ENCODE data around the gene ADGRG7.
A peak's percentile ranks its signal among the peaks of the same experiment; 100 is the strongest.
"Not testable (repeated sequence)": the region's sequence is repeated elsewhere in the genome, so short reads cannot be mapped to it uniquely, and the experiment has no call there.

The ADGRG7 gene, protein sequence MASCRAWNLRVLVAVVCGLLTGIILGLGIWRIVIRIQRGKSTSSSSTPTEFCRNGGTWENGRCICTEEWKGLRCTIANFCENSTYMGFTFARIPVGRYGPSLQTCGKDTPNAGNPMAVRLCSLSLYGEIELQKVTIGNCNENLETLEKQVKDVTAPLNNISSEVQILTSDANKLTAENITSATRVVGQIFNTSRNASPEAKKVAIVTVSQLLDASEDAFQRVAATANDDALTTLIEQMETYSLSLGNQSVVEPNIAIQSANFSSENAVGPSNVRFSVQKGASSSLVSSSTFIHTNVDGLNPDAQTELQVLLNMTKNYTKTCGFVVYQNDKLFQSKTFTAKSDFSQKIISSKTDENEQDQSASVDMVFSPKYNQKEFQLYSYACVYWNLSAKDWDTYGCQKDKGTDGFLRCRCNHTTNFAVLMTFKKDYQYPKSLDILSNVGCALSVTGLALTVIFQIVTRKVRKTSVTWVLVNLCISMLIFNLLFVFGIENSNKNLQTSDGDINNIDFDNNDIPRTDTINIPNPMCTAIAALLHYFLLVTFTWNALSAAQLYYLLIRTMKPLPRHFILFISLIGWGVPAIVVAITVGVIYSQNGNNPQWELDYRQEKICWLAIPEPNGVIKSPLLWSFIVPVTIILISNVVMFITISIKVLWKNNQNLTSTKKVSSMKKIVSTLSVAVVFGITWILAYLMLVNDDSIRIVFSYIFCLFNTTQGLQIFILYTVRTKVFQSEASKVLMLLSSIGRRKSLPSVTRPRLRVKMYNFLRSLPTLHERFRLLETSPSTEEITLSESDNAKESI

DNA sequence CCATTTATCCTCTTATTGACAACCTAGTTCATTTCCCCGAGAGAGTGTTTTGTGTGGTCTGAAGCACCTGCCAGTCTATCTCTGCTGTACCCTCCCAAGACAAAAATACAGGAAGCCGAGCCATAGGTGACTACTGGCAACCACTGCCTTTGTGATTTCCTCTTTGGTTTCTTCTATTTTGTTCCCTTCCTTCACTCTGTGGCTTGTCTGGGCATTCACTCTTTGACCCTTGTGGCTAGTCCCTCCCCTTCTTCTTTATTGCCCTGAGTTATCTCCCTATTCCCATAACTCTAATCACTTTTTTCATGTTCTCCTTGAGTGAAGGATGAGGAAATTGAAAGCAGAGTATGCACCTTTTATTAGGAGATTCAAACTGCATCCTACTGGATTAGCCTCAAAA lies at the start of gene ADGRG7:
TSS of gene ADGRG7 (plus strand) at position 297 of the 400 bp plus-strand sequence. CDS start 256 bp downstream, outside the sequence.
- DNase-seq (ENCODE audit: low spot score): no peak

DNA sequence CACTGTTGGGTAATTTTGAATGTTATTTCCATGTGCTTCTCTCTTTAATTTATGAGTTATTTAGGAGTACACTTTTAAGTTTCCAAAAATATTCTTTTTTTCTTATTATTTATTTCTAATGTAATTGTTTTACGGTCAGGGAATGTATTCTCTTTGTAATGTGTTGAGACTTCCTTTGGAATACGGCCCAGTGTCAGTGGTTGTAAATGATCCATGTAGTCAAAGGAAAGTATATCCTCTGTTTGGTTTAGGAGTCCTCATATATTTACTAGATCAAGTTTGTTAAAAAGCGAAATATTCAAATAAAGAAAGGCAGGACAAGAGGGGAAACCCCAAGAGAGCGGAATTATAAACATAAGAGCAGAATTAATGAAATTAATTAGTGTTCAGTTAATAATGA lies 49.0 kb upstream of the ADGRG7 start:
- DNase-seq (ENCODE audit: low spot score): no peak

DNA sequence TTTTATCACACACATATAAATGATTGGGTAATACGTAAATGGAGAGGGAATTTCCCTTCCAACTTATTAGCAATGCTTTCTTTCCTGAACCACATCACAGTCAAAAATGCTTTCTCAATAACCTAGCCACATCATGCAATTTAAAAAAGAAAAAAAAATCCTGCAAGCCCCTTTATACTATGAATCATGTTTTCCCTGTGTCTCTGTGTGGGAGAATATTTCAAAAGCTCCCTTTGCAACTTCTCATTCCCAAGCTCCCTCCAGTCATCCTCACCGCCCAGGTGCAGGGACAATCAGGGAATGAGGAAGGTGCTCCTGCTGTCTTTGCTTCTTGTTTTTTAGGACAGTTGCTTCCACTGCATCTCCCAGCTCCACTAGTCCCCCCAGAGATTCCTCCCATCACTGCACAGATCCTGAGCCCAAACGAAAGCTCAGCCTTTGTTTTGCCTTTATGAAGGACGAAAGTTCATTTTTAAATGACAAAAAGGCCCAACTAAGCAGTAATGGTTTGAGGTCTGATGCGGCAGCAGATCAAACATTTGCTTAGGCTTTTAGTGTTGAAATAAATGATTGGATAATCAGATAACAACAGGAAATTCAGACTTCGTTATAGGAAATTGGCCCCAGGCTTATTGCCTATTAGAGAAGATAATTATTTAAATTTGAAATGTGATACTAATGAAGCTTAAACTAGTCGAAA lies 47.8 kb upstream of the ADGRG7 start:
- DNase-seq (ENCODE audit: low spot score): no peak

DNA sequence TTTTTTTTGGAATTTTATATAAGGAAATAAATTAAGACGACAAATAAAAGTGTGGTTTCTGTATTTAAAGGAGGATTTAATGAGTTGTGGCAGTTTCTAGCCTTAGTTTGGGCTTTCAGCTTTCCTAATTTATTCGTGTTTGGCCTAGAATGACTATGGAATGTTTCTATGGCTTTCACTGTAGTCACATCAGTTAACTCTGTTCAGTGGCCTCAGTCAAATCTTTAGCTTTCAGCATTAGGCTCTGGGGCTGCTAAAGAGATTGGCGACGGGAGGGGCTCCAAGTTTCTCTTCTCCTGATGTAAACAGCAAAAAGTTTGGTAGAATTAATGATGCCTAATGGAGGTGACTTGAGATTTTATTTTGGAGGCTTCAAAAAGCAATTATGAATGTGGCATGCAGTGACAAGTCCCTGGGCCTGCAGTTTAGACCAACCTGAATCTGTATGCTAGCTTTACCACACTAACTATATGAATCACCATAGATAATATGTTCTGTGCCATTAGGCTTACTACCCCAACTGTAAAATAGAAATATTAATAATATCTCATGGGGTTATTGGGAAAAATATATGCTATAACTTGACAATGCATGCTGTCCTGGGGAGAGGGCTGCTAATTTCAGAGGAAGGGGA lies 47.1 kb upstream of the ADGRG7 start:
- no peak for DNase-seq (ENCODE audit: low spot score)

DNA sequence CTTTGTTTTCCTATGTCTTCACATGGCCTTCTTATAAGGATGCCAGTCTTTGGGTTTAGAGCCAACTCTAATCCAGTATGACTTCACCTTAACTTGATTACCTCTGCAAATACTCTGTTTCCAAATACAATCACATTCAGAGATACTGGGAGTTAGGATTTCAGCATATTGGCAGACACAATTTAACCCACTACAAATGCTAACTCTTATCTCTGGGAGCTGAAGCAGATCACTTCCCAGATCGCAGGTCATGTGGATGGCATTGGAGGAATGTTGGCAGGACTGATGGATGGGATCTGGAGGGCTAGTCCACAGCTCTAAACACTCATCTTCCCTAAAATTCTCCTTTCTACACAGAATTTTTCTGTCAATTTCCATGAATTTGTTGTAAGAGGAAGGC lies 46.2 kb upstream of the ADGRG7 start:
- DNase-seq (ENCODE audit: low spot score): no peak

DNA sequence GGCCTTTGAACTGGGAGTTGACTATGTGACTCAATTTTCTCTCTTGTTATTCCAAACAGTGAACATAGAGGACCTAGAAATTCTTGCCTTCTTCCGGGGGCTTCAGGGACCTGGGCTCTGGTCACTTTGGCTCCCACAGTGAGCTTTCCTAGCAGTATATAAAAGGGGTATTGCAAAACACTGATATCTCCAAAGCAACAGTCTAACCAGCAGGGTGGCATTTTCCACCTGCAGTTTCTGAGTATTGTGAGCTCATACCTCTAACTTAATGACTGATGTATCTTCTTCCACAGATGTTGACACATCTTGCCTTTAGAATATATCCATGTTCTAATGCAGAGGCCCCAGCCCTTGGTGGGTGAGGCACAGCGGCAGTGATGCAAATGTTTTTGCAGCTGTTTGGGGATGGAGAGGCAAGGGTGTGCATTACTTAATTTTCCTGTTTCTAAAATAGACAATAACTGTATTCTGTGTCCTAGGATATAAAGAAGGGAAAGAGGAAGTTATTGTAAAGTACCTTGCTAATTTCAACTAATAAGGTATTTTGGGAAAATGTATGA lies 45.7 kb upstream of the ADGRG7 start:
- no peak for DNase-seq (ENCODE audit: low spot score)

DNA sequence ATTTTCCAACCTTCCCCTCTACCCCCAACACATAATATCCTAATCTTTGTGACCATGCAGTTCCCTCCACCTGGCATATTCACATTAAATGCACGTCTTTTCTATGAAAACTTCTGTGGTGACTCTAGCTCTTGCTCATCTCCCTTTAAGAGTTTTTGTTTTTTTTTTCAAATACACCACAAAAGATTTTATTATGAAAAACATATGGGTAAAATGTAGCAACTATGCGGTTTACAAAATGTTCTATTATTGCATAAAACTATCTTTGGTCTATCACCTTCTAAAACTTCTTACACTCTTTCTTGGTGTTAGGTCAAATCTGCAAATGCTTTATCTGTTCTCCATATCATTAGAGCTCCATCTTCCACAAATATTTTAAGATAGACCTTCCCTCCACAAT lies 38.6 kb upstream of the ADGRG7 start:
- DNase-seq (ENCODE audit: low spot score): no peak

DNA sequence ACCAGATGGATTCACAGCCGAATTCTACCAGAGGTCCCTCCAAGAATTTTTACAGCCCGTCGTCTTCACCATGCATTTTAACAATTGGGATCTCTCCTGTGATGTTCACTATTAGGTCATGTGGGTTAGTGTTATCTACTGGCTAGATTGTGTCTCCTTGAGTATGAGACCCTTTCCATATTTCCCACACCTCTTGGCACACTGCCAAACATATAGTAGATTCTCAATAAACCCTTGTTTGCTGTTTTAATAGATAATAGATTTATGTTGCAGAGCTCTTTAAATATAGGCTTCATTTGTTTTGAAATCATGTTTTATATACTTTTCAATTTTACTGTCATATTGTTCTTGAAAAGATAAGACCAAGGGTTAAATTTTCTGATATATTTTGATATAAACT lies 34.9 kb upstream of the ADGRG7 start:
- no peak for DNase-seq (ENCODE audit: low spot score)

DNA sequence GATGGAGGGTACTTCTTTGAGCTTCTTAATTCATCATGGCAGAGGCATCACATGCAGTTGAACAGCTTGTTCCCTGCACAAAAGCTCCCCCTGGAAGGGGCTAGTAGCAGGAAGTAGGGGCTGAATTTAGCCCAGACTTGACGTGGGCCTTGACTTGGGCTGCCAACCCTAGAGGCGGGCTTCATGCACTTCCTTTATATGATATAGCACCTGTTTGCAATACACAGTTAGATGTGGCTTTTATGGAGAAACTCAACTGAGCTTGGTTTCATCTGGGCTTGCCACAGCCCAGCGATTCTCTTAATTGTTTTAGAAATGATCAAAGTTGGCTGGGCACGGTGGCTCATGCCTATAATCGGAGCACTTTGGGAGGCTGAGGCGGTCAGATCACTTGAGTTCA lies 33.7 kb upstream of the ADGRG7 start:
- DNase-seq (ENCODE audit: low spot score): no peak

DNA sequence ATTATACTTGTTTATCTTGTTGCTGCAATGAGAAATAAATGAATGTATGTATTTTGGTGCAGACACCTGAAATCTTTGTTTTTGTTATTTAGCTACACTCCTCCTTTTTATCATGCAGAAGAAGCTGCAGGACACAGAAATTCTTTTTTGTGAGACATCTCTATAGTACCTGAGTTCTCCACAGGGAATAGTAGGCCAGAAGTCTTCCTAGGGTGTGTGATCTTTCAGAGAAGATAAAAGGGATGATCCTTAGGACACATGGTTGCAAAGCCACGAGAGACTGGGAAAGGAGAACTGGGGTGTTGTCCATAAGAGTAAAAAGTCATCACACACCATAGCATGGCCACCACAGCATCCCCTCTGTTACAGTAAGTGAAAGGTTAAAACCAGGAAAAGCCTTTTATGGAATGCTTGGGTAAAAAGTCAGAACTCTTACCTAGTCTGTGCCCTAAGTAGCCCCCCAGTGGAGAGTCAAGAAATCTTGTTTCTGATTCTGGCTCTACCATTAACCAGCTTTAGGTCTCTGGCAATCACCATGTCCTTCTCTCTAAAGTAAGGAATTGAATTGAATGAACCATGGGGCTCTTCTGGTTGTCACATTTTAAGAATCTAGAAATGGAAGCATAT lies 31.9 kb upstream of the ADGRG7 start:
- DNase-seq (ENCODE audit: low spot score): no peak

DNA sequence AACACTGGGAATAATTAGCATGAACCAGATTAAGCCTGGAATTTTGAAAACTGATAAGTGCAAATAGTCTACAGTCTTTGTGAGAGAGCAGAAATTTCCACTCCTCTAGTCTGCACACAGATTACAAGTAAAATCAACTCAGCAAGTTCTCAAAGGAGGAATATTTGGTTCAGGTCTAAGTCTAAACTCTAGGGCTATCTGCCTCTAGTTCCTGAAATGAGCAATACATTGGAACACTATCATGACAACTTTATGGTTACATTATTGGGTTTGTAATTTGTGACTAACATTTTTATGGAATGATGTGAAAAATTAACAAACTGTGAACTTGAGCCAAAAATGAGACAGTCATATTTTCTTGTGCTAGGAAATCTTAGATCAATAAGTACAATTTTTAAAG lies 30.8 kb upstream of the ADGRG7 start:
- no peak for DNase-seq (ENCODE audit: low spot score)

DNA sequence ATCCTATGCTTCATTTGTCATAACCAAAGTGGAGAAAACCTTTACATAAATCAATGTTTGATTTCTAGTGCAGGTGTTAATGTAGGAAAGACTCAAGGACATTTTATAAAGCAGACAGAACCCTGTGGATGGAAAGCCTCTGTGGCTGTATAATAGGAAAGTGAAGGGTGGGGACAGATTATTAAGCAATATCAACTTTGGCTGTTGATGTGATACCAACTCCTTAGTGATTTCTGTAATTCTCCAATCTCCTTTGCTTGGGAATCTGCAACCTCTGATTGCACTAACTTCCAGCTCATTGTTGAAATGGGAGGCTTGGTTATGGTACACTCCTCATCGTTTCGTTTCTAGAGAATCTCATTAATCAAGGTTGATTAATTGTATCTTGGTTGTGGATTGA lies 29.3 kb upstream of the ADGRG7 start:
- no peak for DNase-seq (ENCODE audit: low spot score)

DNA sequence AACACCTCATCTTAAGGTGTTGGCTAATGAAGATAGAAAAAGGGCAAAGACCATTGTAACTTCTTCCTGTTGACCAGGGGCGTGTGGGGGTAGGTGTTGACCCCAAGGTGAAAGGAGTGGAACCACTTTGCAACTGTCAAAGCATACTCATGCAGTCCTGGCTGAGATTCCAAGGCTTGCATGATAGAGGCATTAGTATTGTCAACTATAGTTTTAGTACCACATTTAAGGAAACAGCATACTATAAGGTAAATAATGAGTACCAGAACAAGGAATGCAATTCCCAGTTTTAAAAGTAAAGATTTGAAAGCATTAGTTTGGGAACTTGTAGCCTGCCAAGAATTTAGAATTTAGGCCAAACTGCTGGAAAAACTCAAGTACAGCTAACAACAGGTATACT lies 27.8 kb upstream of the ADGRG7 start:
- DNase-seq (ENCODE audit: low spot score): no peak

DNA sequence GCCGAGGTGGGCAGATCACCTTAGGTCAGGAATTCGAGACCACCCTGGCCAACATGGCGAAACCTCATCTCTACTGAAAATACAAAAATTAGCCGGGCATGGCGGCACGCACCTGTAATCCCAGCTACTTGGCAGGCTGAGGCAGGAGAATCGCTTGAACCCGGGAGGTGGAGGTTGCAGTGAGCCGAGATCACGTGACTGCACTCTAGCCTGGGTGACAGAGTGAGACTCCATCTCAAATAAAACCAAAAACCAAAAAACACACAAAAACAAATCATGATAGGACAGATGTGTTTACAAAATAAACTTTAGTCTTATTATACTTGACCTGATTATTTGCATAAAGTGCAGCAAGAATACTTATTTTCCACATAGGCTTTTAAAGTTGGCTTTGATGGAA lies 27.2 kb upstream of the ADGRG7 start:
- not testable (repeated sequence) for DNase-seq (ENCODE audit: low spot score)

DNA sequence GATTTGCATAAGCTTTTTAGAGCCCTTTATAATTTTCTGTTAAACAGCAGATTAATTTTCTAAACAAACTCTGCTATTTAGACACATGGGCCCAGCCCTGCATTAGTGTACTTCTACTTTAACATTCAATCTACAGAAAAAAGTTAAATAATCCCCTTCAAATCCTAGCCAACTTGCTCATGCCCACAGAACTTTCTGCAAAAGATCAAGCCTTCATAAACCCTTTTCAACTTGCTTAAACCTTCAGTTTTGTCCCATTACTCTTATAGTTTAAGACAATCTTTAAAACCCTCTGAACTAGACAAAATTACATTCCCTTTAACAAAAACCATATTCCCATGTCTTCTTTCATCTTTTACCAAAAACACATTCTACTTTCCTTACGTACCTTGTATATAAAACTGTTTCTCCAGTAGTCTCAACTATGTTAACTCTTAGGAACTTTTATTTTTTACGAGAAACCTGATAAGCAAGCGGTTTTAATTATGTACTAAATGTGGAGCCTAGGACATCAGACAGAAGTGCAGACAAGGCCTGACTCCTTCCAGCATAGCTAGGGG lies 25.2 kb upstream of the ADGRG7 start:
- DNase-seq (ENCODE audit: low spot score): no peak

DNA sequence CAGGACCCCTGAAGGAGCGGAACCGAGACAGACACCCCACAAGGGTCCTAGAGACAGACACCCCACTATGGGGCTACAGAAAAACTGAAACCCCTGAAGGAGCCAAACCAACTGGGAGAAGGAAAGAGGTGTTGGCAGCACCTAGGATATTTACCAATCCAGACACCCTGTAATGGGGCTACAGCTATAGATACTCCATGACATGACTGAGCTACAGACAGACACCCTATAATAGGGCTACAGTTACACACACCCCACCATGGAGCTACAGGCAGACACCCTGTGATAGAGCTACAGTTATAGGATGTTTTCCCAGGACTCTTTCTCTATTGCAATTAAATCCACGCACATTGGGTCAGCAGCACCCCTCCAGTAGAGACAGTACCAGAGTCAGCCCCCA lies 22.6 kb upstream of the ADGRG7 start:
- DNase-seq (ENCODE audit: low spot score): no peak

DNA sequence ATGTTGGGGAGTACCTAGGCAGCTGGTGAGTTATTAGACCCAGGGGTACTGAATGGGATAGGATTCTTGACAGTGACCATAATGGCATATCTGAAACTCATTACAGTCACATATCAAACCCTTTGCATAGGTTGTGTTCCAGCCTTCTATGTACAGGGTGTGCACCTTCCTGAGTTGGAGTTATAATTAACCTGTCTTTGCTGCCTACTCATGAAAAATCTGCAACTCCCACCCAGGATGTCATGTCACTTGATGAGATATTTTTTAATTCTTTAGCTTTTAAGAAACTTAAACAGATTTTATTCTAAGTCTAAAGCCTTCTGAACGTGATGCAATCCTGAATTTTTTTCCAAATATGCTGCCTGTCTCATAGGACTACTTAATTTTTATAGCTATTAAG lies 21.1 kb upstream of the ADGRG7 start:
- DNase-seq (ENCODE audit: low spot score): no peak

DNA sequence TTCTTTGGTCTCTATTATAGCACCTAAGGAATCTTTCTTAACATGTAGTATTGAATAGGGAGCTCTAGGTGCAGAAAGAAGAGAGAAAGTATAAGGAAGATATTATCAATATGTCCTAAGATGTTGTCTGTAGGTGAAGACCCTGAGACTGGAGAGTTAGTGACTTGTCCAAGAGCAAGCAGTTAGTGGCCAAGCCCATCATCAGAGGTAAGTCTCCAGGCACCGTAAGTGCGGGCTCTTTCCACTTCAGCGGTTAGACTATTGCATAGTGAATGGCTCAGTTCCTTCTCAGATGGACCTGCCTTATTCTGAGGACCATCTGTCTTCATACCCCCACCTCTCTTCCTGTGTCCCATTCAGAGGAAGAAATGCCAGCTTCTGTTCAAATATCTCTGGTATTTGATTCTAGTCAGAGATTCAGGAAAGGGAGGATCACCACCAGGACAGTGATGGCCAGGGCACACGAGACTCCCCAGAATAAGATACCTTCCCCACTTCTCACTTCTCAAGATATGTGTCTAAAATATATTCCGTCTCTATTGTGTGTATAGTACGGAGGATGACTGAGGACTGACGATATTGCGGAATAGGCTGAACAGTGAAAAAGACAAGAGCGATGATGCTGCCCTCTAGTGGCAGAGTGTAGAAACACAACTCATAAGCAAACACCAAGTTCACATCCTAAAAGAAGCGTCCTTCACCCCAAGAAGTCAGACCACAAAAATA lies 19.1 kb upstream of the ADGRG7 start:
- peak; percentile 82 for DNase-seq (ENCODE audit: low spot score)

DNA sequence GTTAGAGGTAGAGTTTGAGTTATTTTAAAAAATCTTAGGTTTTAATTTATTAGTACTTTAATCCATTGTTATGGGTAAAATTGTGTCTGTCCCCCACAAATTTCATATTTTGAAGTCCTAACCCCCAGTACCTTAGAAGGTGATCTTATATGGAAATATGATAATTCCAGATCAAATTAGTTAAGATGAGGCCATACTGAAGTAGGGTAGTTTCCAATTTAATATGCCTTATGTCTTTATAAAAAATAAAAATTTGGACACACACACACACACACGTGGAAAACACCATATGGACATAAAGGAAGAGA lies 18.6 kb upstream of the ADGRG7 start:
- DNase-seq (ENCODE audit: low spot score): no peak

DNA sequence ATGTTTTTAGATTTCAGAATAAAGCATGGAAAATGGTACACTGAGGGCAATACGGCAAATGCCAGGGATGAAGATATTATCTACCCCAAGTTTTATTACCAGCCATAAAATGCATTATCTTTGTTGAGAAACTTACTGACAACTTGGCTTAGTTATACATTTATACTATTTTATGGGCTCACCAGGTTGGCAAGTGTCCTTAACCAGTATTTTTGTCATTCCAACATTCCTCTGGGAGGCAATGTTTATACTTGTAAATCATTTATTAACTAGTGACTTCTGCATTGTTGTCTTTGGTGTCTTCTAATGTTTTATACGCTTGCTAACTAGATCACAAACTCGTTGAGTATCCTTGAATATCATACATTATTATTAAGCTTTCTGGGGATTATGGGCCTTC lies 18.0 kb upstream of the ADGRG7 start:
- no peak for DNase-seq (ENCODE audit: low spot score)
